Cardiac muscle cell (in vitro differentiated cells and primary cell): ENCODE data around the gene FMNL3. TPM values are rescaled to one million over a fixed set of nuclear protein-coding genes. Genes with fewer than 3 reads are reported as not detected.
"Not testable (repeated sequence)": the region's sequence is repeated elsewhere in the genome, so short reads cannot be mapped to it uniquely, and the experiment has no call there.

ENCODE experiments used
- DNase-seq, 2 donors: peaks; one replicate each; pipeline versions ENCODE4 v3.0.0 to v3.0.0-alpha.2; 2010 to 2017; ENCODE audit warnings: low read depth in 1 of 2, low spot score in 1 of 2
- H3K27ac ChIP-seq: fragments of 200-600 bp; sonication (generic); 2 replicates; pipeline ENCODE4 v1.5.1; 2016
- H3K27me3 ChIP-seq: fragments of 200-600 bp; sonication (generic); 2 replicates; pipeline ENCODE4 v1.6.0; 2016; ENCODE audit warnings: control low read depth
- H3K36me3 ChIP-seq: fragments of 200-600 bp; sonication (generic); 2 replicates; pipeline ENCODE4 v1.5.1; 2016; ENCODE audit warnings: control low read depth
- H3K4me1 ChIP-seq: fragments of 200-600 bp; sonication (generic); 2 replicates; pipeline ENCODE4 v1.8.1; 2017; ENCODE audit warnings: low read depth, mild to moderate bottlenecking, mixed run types
- H3K4me3 ChIP-seq: fragments of 200-600 bp; sonication (generic); 2 replicates; pipeline ENCODE4 v1.5.1; 2016; ENCODE audit warnings: mild to moderate bottlenecking
- H3K9me3 ChIP-seq: fragments of 200-600 bp; sonication (generic); 2 replicates; pipeline ENCODE4 v1.5.1; 2017; ENCODE audit warnings: low read depth, mild to moderate bottlenecking, control low read depth
- polyA plus RNA-seq: library from polyadenylated mRNA; unstranded; fragments of >200 nt; fragmentation: Nextera tagmentation; extraction: Ambion mirVana; gene quantifications from 2 replicates; pipeline ENCODE4 v1.2.1, GENCODE V29; 2016
- total RNA-seq: library from RNA; depleted of rRNA; stranded (reverse); fragments of >200 nt; gene quantifications from 2 replicates; pipeline ENCODE4 v1.2.3, GENCODE V29; 2016
- TF ChIP-seq, protein P1 (sequence below): IDR thresholded peaks from 2 replicates; pipeline ENCODE4 v1.5.1; 2012; ENCODE audit warnings: low read depth, mild to moderate bottlenecking, low read length

Gene FMNL3
- total and polyA plus RNA-seq, 2 experiments from 2014 or later: 2.9 to 5.6 TPM

DNA sequence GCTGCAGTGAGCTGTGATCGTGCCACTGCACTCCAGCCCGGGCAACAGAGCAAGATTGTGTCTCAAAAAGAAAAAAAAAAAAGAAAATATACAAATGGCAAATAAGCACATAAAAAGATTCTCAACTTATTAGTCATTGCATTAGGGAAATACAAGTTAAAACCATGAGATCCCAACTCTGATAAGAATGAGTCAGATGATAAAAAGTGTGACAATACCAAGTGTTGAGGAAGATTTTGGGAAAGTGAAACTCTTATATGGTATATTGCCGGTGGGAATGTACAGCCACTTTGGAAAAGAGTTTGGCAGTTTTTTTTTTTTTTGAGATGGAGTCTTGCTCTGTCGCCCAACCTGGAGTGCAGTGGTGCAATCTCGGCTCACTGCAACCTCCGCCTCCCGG lies 91.5 kb downstream of the FMNL3 start:
- Histone ChIP-seq H3K4me1 (no peaks in the 10 kb centered on the region), H3K9me3 (no peaks in the 10 kb centered on the region), H3K27ac (no peak overlapping the region), H3K27me3 (no peaks in the 10 kb centered on the region), H3K36me3 (no peaks in the 10 kb centered on the region), H3K4me3 (no peak overlapping the region)
- TF ChIP-seq, protein P1, sequence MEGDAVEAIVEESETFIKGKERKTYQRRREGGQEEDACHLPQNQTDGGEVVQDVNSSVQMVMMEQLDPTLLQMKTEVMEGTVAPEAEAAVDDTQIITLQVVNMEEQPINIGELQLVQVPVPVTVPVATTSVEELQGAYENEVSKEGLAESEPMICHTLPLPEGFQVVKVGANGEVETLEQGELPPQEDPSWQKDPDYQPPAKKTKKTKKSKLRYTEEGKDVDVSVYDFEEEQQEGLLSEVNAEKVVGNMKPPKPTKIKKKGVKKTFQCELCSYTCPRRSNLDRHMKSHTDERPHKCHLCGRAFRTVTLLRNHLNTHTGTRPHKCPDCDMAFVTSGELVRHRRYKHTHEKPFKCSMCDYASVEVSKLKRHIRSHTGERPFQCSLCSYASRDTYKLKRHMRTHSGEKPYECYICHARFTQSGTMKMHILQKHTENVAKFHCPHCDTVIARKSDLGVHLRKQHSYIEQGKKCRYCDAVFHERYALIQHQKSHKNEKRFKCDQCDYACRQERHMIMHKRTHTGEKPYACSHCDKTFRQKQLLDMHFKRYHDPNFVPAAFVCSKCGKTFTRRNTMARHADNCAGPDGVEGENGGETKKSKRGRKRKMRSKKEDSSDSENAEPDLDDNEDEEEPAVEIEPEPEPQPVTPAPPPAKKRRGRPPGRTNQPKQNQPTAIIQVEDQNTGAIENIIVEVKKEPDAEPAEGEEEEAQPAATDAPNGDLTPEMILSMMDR: no peak
- peak in 1 of 2 donors; percentile 22 for DNase-seq

DNA sequence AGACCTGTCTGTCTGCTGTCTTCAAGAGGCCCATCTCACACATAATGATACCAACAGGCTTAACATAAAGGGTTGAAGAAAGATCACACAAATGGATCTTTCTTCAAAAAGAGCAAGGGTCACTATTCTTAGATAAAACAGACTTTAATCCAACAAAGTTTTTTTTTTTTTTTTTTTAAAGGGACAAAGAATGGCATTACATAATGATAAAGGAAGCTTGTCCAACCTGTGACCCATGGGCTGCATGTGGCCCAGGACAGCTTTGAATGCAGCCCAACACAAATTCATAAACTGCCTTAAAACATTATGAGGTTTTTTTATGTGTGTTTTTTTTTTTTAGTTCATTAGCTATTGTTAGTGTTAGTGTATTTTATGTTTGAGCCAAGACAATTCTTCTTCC lies 95.0 kb downstream of the FMNL3 start:
- no peaks in the 10 kb centered on the region for H3K36me3 ChIP-seq
- no peak overlapping the region for H3K4me3 ChIP-seq
- DNase-seq: no peak
- H3K9me3 ChIP-seq: no peaks in the 10 kb centered on the region
- H3K4me1 ChIP-seq: no peaks in the 10 kb centered on the region
- H3K27me3 ChIP-seq: no peaks in the 10 kb centered on the region
- TF ChIP-seq, protein P1: no peak
- no peak overlapping the region for H3K27ac ChIP-seq

- DNase-seq, H3K27me3 ChIP-seq, H3K36me3 ChIP-seq, H3K27ac ChIP-seq, H3K4me3 ChIP-seq, H3K4me1 ChIP-seq, H3K9me3 ChIP-seq: not testable (repeated sequence)
Measured at GRCh38 chr12:49610785-49611184, 96.4 kb downstream of the FMNL3 start.

GRCh38 chr12:49609875-49610154 lies 97.4 kb downstream of the FMNL3 start:
- H3K27me3 ChIP-seq: no peaks in the 10 kb centered on the region
- DNase-seq: no peak
- H3K36me3 ChIP-seq: no peaks in the 10 kb centered on the region
- H3K9me3 ChIP-seq: no peaks in the 10 kb centered on the region
- H3K4me1 ChIP-seq: no peaks in the 10 kb centered on the region
- H3K4me3 ChIP-seq: no peak overlapping the region
- TF ChIP-seq, protein P1: no peak
- no peak overlapping the region for H3K27ac ChIP-seq

- H3K4me1 ChIP-seq: no peaks in the 10 kb centered on the region
- H3K4me3 ChIP-seq: no peak overlapping the region
- H3K27me3 ChIP-seq: no peaks in the 10 kb centered on the region
- peak overlapping the region; percentile 0 for H3K27ac ChIP-seq
- TF ChIP-seq, protein P1: no peak
- no peaks in the 10 kb centered on the region for H3K9me3 ChIP-seq
- DNase-seq: no peak
- no peaks in the 10 kb centered on the region for H3K36me3 ChIP-seq
Measured at GRCh38 chr12:49609059-49609874, 97.9 kb downstream of the FMNL3 start.

DNA sequence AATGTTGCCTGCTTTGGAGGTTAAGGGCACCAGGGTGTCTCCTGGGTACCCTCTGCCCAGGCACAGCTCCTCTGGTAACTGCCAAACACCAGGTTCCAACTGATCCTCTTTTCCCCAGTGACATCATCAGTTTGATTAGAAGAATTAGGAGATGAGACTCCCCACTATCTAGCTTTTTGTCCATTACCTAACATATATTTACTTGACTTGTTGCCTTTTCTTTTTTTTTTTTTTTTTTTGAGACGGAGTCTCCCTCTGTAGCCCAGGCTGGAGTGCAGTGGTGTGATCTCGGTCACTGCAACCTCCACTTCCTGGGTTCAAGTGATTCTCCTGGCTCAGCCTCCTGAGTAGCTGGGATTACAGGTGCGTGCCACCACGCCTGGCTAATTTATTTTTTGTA lies 101.7 kb downstream of the FMNL3 start, which contains the start of gene FAM186B:
Gene FAM186B (minus strand): TSS at position 101 of the 400 bp plus-strand sequence. CDS start 162 bp downstream, outside the sequence.
- not testable (repeated sequence) for H3K4me3 ChIP-seq, DNase-seq, H3K27ac ChIP-seq, H3K9me3 ChIP-seq, H3K4me1 ChIP-seq, H3K27me3 ChIP-seq, H3K36me3 ChIP-seq
